ENCODE results near the gene HERC2.
A peak's percentile ranks its signal among the peaks of the same experiment; 100 is the strongest.

Gene HERC2

GRCh38 chr15:28096670-28097431 lies 225.1 kb downstream of the HERC2 start:
- DNase-seq (ENCODE audit: low read depth), result no peak

GRCh38 chr15:28096411-28096669 lies 225.6 kb downstream of the HERC2 start:
- no peak for DNase-seq (ENCODE audit: low read depth)

- DNase-seq (ENCODE audit: low read depth), result peak; percentile 30
Measured at GRCh38 chr15:28094732-28095521, 227.1 kb downstream of the HERC2 start.

GRCh38 chr15:28093752-28094535 lies 228.0 kb downstream of the HERC2 start:
- no peak for DNase-seq (ENCODE audit: low read depth)

- DNase-seq (ENCODE audit: low read depth), result no peak
Measured at GRCh38 chr15:28091313-28091712, 230.7 kb downstream of the HERC2 start.

- no peak for DNase-seq (ENCODE audit: low read depth)
Measured at GRCh38 chr15:28086175-28086703, 235.7 kb downstream of the HERC2 start.

- no peak for DNase-seq (ENCODE audit: low read depth)
Measured at GRCh38 chr15:28085489-28086174, 236.3 kb downstream of the HERC2 start.

- no peak for DNase-seq (ENCODE audit: low read depth)
Measured at GRCh38 chr15:28084547-28084946, 237.4 kb downstream of the HERC2 start.

- DNase-seq (ENCODE audit: low read depth), result no peak
Measured at GRCh38 chr15:28082891-28083684, 238.9 kb downstream of the HERC2 start.

GRCh38 chr15:28081594-28081993 lies 240.4 kb downstream of the HERC2 start:
- DNase-seq (ENCODE audit: low read depth), result no peak

- no peak for DNase-seq (ENCODE audit: low read depth)
Measured at GRCh38 chr15:28080386-28080785, 241.6 kb downstream of the HERC2 start.

- no peak for DNase-seq (ENCODE audit: low read depth)
Measured at GRCh38 chr15:28079313-28079969, 242.5 kb downstream of the HERC2 start.

GRCh38 chr15:28078191-28078719 lies 243.7 kb downstream of the HERC2 start:
- DNase-seq (ENCODE audit: low read depth), result no peak

- DNase-seq (ENCODE audit: low read depth), result no peak
Measured at GRCh38 chr15:28075573-28075972, 246.4 kb downstream of the HERC2 start.

- DNase-seq (ENCODE audit: low read depth), result no peak
Measured at GRCh38 chr15:28068930-28069329, 253.0 kb downstream of the HERC2 start.

GRCh38 chr15:28066231-28066630 lies 255.7 kb downstream of the HERC2 start:
- no peak for DNase-seq (ENCODE audit: low read depth)

Data from activated T-helper 9 cell treated with anti-CD3 and anti-CD28 coated beads, Interleukin-2, amount 50 U/mL, for 16 hours (primary cell).